Stimulated activated CD8-positive, alpha-beta memory T cell treated with anti-CD3 and anti-CD28 coated beads, Interleukin-15, amount 100 ng/mL, for 48 hours (primary cell): Measurements from ENCODE around the gene MRPL48.
A peak's percentile ranks its signal among the peaks of the same experiment; 100 is the strongest.
"Not testable (repeated sequence)": the region's sequence is repeated elsewhere in the genome, so short reads cannot be mapped to it uniquely, and the experiment has no call there.

Source experiments
- DNase-seq, 2 donors: peaks; one replicate each; pipeline ENCODE4 v3.0.0-alpha.2; 2020; ENCODE audit warnings: low read depth in 2 of 2

The MRPL48 gene

DNA sequence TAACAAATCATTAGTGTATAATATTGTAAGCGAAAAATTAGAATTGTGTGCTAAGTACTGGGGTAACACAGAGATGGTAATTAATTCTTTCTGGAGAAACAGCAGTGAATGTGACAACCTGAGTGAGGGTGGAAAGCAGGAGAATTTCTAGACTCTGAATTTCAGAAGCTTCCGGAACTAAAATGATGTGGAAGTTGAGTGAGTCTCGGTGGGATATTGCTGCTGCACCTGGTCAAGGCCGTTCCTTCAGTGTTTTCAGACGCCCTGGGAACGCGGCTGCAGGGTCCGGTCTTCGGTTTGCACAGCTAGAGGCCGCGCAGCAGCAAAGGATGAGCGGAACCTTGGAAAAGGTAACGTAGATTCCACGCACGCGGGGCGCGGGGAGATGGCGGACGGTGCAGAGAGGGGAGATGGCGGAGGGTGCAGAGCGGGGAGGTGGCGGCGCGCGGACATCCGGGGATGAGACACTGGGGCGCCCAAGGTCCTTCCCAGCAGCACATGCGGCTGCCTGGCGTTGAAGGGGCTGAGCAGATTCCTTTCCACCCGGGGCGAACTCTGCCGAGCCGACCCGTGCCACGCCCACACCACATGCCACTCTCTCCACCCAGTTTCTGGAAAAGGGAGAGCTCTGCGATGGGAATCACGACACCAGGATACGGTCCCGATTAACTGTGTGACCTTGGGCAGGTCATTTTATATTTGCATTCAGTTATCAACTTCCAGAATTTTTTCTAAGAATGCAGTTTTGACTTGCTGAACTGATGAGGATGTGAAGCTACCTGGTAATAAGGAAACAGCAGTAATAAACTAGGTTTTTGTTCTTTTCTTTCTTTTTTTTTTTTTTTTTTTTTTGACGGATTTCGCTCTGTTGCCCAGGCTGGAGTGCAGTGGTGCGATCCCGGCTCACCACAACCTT lies at the start of gene MRPL48:
TSS of gene MRPL48 (plus strand) at position 232 of the 916 bp plus-strand sequence. CDS start at position 330, 98 bp downstream.
- DNase-seq, result peak; percentile 84 to 89

DNA sequence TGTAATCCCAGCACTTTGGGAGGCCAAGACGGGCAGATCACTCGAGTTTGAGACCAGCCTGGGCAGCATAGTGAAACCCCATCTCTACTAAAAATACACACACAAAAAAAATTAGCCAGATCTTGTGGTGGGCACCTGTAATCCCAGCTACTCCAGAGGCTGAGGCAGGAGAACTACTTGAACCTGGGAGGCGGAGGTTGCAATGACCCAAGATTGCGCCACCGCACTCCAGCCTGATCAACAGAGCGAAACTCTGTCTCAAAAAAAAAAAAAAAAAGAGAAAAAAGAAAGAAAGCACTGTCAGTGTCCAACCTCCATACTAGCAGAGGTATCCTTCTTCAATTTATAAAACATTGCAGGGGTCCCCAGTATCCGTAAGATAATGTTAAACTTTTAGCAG lies 44.6 kb upstream of the MRPL48 start:
- no peak for DNase-seq

DNA sequence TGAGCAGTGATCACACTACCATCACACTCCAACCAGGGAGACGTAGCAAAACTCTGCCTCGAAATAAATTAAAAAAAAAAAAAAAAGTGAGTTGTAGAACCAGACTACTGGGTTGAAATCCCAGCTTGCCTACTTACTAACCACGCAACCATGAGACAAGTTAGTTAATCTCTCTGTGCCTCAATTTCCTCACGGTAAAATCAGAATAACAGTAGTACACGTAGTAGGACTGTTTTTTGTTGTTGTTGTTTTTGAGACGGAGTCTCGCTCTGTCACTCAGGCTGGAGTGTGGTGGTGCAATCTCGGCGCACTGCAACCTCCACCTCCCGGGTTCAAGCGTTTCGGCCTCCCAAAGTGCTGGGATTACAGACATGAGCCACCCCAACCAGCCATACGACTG lies 41.0 kb upstream of the MRPL48 start:
- no peak for DNase-seq

DNA sequence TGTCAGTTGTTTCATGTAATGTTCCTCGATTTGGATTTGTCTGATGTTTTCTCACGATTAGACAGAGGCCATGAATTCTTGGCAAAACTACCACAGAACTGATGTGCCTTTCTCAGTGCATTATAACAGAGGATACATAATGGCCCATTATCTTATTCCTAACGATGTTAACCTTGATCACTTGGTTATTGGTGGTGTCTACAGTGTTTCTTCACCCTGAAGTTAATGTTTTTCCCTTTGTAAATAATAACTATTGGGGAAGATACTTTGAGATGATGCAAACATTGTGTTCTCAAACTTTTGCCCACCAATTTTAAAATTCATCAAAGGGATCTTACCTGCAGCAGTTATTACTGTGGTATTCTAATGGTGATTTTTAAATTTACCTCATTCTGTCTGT lies 39.9 kb upstream of the MRPL48 start:
- DNase-seq, result no peak

DNA sequence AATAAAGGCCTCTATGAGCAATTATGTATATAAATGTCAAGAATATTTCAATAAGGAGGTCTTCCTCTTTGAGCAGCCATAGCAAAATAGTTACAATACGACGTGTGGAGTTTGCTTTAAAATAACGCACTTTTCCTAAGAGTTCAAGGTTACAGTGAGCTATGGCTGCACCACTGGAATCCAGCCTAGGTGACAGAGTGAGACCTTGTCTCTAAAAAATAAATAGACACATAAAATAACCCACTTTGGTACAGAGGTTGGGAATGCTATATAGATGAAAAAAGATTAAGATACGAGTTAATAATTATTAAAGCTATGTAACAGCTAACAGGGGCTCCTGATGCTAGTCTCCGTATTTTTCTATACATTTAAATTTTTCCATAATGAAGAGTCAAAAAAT lies 39.4 kb upstream of the MRPL48 start:
- DNase-seq, result no peak

DNA sequence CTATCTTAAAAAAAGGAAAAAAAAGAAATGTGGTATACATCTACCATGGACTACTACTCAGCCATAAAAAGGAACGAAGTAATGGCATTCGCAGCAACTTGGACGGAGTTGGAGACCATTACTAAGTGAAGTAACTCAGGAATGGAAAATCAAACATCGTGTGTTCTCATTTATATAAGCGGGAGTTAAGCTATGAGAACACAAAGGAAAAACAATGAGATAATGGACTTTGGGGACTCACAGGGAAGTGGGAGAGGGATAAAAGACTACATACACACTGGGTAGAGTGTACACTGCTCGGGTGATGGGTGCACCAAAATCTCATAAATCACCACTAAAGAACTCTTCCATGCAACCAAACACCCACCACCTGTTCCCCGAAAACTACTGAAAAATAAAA lies 38.6 kb upstream of the MRPL48 start:
- DNase-seq, result no peak

DNA sequence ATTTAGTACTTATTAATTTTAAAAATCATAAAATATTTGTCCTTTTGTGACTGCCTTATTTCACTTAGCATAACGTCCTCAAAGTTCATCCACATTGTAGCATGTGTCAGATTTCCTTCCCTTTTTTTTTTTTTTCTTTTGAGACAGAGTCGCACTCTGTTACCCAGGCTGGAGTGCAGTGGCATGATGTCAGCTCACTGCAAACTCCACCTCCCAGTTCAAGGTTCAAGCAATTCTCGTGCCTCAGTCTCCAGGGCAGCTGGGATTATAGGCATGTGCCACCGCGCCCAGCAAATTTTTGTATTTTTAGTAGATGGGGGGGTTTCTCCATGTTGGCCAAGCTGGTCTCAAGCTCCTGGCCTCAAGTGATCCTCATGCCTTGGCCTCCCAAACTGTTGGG lies 37.4 kb upstream of the MRPL48 start:
- DNase-seq, result no peak

DNA sequence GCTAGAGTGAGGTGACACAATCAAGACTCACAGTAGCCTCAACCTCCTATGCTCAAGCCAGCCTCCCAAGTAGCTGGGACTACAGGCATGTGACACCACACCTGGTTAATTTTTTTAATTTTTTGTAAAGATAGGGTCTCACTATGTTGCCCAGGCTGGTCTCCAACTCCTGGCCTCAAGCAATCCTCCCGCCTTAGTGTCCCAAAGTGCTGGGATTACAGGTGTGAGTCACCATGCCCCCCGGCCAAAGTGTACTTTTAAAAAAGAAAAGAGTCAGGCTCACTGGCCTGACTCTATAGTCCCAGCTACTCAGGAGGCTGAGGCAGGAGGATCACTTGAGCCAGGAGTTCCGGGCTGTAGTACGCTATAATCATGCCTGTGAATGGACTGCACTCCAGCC lies 36.8 kb upstream of the MRPL48 start:
- not testable (repeated sequence) for DNase-seq

DNA sequence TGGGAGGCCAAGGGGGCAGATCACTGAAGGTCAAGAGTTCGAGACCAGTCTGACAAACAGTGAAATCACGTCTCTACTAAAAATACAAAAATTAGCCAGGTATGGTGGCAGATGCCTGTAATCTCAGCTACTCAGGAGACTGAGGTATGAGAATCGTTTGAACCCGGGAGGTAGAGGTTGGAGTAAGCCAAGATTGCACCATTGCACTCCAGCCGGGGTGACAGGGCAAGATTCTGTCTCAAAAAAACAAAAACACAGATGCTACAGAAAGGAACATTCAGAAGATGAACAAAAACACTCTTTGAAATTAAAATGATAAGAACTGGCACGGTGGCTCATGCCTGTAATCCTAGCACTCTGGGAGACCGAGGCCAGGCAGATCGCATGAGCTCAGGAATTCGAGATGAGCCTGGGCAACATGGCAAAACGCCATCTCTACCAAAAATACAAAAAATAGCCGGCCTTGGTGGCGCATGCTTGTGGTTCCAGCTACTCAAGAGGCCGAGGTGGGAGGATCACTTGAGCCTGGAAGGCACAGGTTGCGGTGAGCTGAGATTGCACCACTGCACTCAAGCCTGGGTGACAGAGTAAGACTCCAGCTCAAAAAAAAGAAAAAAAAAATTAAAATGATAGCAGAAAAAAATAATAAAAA lies 35.3 kb upstream of the MRPL48 start:
- no peak for DNase-seq

DNA sequence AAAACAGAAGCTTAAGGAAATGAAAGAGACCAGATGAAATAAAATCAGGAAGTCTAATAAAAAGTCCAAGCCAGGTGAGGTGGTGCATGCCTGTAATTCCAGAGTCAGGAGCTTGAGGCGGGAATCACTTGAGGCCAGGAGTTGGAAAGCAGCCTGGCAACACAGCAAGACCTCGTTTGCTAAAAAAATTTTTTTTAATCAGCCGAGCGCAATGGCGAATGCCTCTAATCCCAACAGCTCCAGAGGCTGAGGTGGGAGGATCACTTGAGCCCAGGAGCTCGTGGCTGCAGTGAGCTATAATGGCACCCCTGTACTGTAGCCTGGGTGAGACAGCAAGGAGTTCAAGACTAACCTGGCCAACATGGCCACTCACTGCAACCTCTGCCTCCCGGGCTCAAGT lies 34.8 kb upstream of the MRPL48 start:
- DNase-seq, result no peak

DNA sequence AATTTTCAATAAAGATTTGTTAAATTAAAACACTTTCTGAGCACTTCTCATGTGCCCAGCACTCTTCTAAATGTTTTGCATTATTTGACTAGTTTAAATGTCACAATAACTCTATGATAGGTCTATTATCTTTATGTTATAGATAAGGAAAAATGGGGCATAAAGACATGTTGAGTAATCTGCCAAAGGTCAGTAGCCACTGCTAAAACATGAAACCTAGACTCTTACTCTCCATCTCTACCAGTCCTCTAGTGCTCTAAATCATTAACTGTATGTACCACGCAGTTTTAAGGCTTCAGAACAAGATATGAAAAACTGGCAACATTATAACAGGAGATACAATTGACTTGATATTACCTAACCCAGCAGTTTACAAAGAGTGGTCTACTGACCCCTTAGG lies 33.7 kb upstream of the MRPL48 start:
- DNase-seq, result no peak

DNA sequence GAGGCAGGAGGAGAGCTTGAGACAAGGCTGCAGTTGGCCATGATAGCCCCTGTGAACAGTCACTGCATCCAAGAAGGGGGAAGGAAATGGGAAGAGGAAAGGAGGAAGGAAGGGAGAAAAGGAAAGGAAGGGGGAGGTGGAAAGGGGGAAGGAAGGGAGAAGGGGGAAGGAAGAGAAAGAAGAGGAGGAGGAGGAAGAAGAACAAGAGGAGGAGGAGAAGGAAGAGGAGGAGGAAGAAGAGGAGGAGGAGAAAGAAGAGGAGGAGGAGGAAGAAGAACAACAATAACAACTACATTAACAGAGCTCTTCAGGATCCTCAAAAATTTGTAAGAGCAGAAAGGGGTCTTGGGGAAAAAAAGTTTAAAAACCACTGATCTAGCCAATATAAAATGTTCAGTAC lies 32.0 kb upstream of the MRPL48 start:
- DNase-seq, result no peak

DNA sequence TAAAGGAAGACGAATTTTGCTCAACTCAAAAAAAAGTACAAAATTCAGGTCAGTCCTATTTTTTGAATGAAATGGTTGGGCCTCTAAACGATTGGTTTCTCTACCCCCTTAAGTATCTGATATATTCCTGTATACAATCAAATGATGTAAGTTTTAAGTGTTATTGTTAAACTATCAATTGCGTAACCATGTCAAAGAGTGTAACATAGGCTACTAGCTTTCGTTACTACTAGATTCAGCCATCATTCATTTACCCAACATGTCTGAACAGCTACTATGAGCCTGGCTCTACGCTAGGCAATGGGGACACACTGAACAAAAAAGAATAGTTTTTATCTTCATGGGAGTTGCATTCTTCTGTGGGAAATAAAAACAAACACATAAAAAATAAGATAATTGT lies 30.1 kb upstream of the MRPL48 start:
- DNase-seq, result no peak

DNA sequence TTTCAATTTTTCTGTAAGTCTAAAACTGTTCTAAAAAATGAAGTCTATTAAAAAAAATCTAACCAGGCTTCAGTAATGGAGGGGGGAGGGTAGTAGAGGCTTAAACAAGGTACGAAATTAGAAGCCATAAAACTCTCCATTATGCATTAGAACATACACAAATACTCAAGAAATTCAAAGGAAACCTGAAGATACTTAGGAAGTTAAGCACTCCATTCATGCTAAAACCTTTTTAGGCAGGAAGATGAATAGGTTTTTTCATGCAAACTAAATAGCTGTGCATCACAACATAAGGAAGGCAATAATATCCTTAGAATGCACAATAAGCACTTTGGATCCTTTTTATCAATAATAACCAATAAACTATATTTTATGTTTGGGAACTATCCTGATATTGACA lies 29.2 kb upstream of the MRPL48 start:
- no peak for DNase-seq

DNA sequence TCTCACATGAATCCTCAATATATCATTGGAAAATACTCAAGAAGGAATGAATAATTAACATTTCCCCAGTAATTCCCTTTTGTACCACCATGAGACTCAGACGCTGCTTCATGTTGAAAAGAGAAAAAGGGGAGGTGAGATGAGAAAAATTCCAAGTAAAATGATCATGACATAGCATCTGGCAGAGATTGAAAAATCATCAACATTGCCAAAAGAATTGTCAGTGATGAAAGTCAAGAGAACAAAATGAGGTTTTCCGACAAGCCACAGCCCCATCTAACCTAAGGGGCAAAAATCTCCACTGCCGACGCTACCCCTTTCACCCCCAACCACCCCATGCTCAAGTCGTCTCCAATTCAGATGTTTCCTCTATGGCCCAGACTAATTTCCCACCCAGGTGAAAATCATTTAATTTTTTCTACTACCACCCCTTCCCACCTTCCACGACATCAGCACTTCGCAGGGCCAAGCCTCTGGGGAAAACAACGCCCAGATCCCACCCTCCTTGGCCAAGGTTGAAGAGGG lies 28.0 kb upstream of the MRPL48 start:
- DNase-seq, result no peak

DNA sequence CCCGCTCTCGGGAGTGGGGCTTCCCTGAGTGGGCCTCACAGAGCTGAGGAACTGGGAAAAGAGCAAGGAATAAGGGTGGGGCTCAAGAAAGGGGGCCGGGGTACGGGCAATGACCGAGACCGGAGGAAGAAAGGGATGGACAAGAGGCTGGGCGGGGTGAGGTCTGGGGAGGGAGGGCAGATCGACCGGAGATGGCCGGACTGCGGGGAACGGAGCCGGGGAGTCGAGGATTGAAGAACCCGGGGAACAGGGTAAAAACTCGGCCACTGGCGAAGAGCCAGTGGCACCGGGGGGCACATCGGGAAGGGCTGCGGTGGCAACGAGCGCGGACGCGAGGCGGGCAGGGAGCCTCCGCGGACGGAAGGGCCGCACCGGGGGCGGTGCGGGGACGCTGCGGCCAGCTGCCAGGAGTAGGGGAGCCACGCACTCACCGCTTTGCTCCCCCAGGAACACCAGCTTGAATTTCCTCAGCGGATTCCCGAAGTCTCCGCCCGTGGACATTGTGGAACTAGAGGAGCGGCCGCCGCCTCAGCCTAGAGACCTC lies 27.5 kb upstream of the MRPL48 start:
- no peak for DNase-seq

DNA sequence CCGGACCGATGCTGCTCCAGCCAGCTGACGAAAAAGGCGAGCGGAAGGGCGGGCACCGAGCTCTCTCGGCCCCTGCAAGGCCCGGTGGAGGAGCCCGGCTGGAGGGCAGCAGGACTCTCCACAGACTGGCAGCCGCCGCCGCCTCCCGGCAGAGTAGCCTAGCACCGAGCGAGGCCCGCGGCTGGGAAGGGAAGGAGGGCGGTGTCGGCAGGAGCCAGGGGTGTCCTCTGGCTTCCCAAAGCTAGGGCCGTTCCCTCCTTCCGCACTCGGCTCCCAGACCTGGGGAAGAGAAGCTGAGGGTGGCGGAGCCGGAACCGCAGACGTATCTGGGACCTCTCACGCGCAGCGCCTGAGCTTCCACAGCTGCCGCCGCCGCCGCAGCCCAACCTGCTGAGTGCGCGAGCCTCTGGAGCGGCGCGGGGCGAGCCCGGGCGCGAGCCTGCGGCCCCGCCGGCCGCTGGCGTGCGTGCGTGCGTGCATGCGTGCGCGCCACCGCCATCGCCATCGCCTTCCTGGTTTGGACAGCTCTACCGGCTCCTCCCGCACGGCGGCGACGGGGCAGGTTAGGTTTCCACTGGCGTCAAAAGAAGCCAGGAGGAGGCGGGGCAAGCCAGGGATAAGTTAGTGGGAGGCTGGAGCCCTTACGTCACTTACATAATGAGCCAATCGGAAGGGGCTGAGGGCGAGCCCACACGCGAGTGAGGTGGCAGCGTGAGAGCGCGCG lies 26.8 kb upstream of the MRPL48 start, which contains the start of gene RAB6A:
TSS of gene RAB6A (minus strand) at position 396 of the 724 bp plus-strand sequence. CDS start 439 bp downstream, outside the sequence.
- peak; percentile 99 to 100 for DNase-seq

DNA sequence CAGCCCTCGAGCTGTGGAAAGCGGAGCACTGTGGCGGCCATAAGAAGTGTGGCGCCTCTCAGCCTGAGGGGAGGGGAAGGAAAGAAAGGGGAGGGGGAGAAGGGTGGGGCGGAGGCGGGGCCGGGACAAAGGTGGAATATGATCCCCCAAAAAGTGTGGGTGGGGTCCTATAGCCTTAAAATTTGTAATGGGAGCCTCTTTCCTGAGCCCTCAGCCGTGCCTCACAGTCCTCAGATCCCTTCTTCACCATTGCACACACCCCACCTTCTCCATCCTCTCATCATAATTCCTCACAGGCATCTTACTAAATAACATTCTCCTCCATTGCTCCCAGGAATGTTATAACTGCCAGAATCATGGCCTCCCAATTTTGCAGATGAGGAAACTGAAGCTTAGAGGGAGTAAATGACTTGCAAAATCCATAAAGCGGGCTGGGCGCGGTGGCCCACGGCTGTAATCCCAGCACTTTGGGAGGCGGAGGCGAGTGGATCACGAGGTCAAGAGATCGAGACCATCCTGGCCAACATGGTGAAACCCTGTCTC lies 26.2 kb upstream of the MRPL48 start:
- no peak for DNase-seq

DNA sequence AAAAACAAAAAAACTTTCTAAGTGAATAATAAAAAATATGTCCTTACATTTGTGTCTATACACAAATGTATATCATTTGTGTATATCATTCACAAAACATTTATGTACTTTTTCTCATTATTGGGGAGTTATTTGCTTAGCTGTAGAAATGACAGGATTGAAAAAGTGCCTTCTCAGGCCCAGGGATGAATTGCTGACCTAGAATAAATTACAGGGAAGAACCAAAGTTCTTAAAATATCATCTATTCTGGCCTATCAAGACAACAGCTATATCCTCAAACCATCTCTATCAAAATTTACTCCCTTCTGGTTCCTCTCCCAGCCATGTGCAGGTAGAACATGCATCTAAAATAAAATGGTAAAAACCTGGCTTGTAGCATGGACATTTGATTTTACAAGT lies 24.9 kb upstream of the MRPL48 start:
- no peak for DNase-seq

DNA sequence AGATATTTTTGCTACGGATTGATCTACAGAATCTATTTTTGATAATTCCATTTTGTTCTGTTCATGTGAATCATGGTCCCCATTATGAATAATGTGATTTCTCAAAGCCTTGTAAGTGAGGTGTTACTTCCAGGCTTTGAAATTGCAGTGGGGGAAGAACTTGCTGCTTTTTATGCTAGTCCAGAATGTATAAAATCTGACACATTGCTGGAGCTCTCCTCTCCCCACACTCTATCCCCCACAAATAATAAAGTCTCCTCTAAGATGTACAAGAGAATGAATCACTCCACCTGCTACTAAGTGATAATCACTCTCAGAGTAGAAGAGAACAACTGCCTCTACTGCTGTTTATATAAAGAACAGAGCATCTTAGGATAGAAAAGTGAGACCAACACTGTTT lies 20.9 kb upstream of the MRPL48 start:
- DNase-seq, result no peak

DNA sequence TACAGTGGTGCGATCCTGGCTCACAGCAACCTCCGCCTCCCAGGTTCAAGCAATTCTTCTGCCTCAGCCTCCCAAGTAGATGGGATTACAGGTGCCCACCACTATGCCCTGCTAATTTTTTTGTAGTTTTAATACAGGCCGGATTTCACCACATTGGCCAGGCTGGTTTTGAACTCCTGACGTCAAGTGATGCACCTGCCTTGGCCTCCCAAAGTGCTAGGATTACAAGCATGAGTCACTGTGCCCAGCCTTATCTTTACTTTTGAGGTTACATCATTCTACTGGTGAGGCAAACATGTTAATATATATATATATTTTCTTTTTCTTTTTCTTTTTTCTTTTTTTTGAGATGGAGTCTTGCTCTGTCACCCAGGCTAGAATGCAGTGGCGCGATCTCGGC lies 16.9 kb upstream of the MRPL48 start:
- DNase-seq, result not testable (repeated sequence)
